HCT116 (cell line): Measurements from ENCODE around the gene ZBTB34. TPM values are rescaled to one million over a fixed set of nuclear protein-coding genes. Genes with fewer than 3 reads are reported as not detected.

Experiments
- ATAC-seq: fragments of 200-7000 bp; cut with Tn5 transposase; 2 replicates; pipeline ENCODE4 v1.9.1; 2020; ENCODE audit warnings: mild to moderate bottlenecking, moderate library complexity
- BruUV-seq: library from RNA; stranded (reverse); fragments of 400-500 nt; replicated peaks from 2 replicates; lab custom pipeline; 2021; lab: Mats Ljungman, UMichigan
- CTCF ChIA-PET: fragments of 300-600 bp; sonication (Branson Sonifier 250); formaldehyde crosslinking; loops from one replicate; lab custom pipeline; 2021; ENCODE audit warnings: antibody characterized with exemption; lab: Charles Lee
- POLR2A ChIA-PET: fragments of 300-600, 350-600 bp; sonication (Branson Sonifier 250); formaldehyde crosslinking; loops from one replicate; lab custom pipeline; 2021; ENCODE audit warnings: antibody characterized with exemption; lab: Charles Lee
- RAD21 ChIA-PET, 2 experiments: fragments of 300-600 bp; sonication (Branson Sonifier 250); formaldehyde crosslinking; loops; one replicate each; lab custom pipeline; 2023; ENCODE audit warnings: low total read pairs in 2 of 2; ENCODE audit not compliant: uncharacterized antibody in 2 of 2, unreplicated experiment in 2 of 2, low non-redundant PET in 1 of 2; lab: Charles Lee
- DNase-seq: peaks from one replicate; pipeline ENCODE4 v3.0.0-alpha.2; 2010; ENCODE audit warnings: low read depth, low spot score
- H2AFZ ChIP-seq: fragments of 200-600 bp; shearing (Covaris generic), sonication (generic); 2 replicates; pipeline ENCODE4 v1.6.1; 2017; ENCODE audit warnings: low read depth, mixed run types, mixed read lengths, antibody characterized with exemption, low read length; ENCODE audit not compliant: poor library complexity, severe bottlenecking
- H3K27ac ChIP-seq: 2 replicates; pipeline ENCODE4 v1.5.1; 2012; ENCODE audit warnings: low read depth, low read length
- H3K27me3 ChIP-seq: fragments of 200-600 bp; sonication (generic); 2 replicates; pipeline ENCODE4 v1.6.1; 2016; ENCODE audit warnings: mixed run types, low read length, mixed read lengths; ENCODE audit not compliant: insufficient read depth
- H3K36me3 ChIP-seq, 2 experiments: fragments of 200-500 bp in 1 of 2; fragments of 200-600 bp in 1 of 2; sonication (Bioruptor generic) in 1 of 2; sonication (generic) in 1 of 2; 2 replicates each; pipeline versions ENCODE4 v1.5.1 to v1.6.1; 2014 to 2016; ENCODE audit warnings: low read length in 2 of 2, inconsistent platforms in 1 of 2, mixed read lengths in 1 of 2, mixed run types in 1 of 2; ENCODE audit not compliant: insufficient read depth in 2 of 2, control insufficient read depth in 1 of 2
- H3K4me1 ChIP-seq, 2 experiments: fragments of 200-600 bp in 1 of 2; sonication (generic) in 1 of 2; 2 replicates each; pipeline versions ENCODE4 v1.5.1 to v1.6.1; 2012 to 2017; ENCODE audit warnings: low read length in 2 of 2, inconsistent platforms in 1 of 2, mild to moderate bottlenecking in 1 of 2, mixed read lengths in 1 of 2, mixed run types in 1 of 2, moderate library complexity in 1 of 2; ENCODE audit not compliant: insufficient read depth in 2 of 2, control insufficient read depth in 1 of 2
- H3K4me2 ChIP-seq: fragments of 200-600 bp; sonication (generic); 2 replicates; pipeline ENCODE4 v1.6.1; 2017; ENCODE audit warnings: mixed run types, low read length, mixed read lengths
- H3K4me3 ChIP-seq, 2 experiments: fragments of 200-600 bp in 1 of 2; sonication (generic) in 1 of 2; replicated peaks in 1 of 2; 2 replicates each; pipeline ENCODE4 v1.5.1; 2011 to 2016; ENCODE audit warnings: low read length in 2 of 2, control low read depth in 1 of 2, low read depth in 1 of 2, mild to moderate bottlenecking in 1 of 2, mixed read lengths in 1 of 2, mixed run types in 1 of 2
- H3K79me2 ChIP-seq: fragments of 200-600 bp; sonication (generic); 2 replicates; pipeline ENCODE4 v1.6.1; 2017; ENCODE audit warnings: mild to moderate bottlenecking, mixed run types, low read length, moderate library complexity, mixed read lengths; ENCODE audit not compliant: insufficient read depth
- H3K9ac ChIP-seq: fragments of 200-600 bp; sonication (generic); 2 replicates; pipeline ENCODE4 v1.6.1; 2016; ENCODE audit warnings: low read length, mixed read lengths
- H3K9me2 ChIP-seq: fragments of 200-600 bp; sonication (generic), shearing (Covaris generic); 2 replicates; pipeline ENCODE4 v1.6.1; 2017; ENCODE audit warnings: mixed run types, mild to moderate bottlenecking, moderate library complexity; ENCODE audit not compliant: insufficient read depth
- H3K9me3 ChIP-seq, 2 experiments: fragments of 200-500 bp in 1 of 2; fragments of 200-600 bp in 1 of 2; sonication (Bioruptor generic) in 1 of 2; sonication (generic) in 1 of 2; 2 replicates each; pipeline ENCODE4 v1.6.1; 2014 to 2017; ENCODE audit warnings: low read length in 2 of 2, mixed read lengths in 2 of 2, inconsistent platforms in 1 of 2, low read depth in 1 of 2, mild to moderate bottlenecking in 1 of 2, mixed run types in 1 of 2, moderate library complexity in 1 of 2; ENCODE audit not compliant: control insufficient read depth in 1 of 2, insufficient read depth in 1 of 2
- H4K20me1 ChIP-seq: fragments of 200-600 bp; sonication (generic), shearing (Covaris generic); 2 replicates; pipeline ENCODE4 v1.6.1; 2017; ENCODE audit warnings: mixed run types, mild to moderate bottlenecking, moderate library complexity; ENCODE audit not compliant: insufficient read depth
- CBX3 ChIP-seq: IDR thresholded peaks from 2 replicates; pipeline ENCODE4 v1.6.1; 2012; ENCODE audit warnings: low read depth
- CEBPB ChIP-seq: IDR thresholded peaks from 2 replicates; pipeline ENCODE4 v1.6.1; 2012; ENCODE audit warnings: low read depth
- EGR1 ChIP-seq: IDR thresholded peaks from 2 replicates; pipeline ENCODE4 v1.6.1; 2012; ENCODE audit warnings: low read depth
- ELF1 ChIP-seq: IDR thresholded peaks from 2 replicates; pipeline ENCODE4 v1.6.1; 2012; ENCODE audit warnings: low read depth, borderline replicate concordance
- EZH2 ChIP-seq: fragments of 200-600 bp; sonication (generic); IDR thresholded peaks from 2 replicates; pipeline ENCODE4 v1.6.1; 2017; ENCODE audit warnings: antibody characterized with exemption, mixed run types
- EZH2phosphoT487 ChIP-seq: fragments of 200-600 bp; IDR thresholded peaks from 2 replicates; pipeline ENCODE4 v1.6.1; 2018; ENCODE audit warnings: antibody characterized with exemption, borderline replicate concordance
- FOSL1 ChIP-seq: IDR thresholded peaks from 2 replicates; pipeline ENCODE4 v1.6.1; 2012; ENCODE audit warnings: low read depth
- JUND ChIP-seq: IDR thresholded peaks from 2 replicates; pipeline ENCODE4 v1.6.1; 2012
- POLR2A ChIP-seq: IDR thresholded peaks from 2 replicates; pipeline ENCODE4 v1.7.0; 2011; ENCODE audit warnings: borderline replicate concordance; ENCODE audit not compliant: insufficient read depth, insufficient read length; ENCODE audit errors: extremely low read depth
- RAD21 ChIP-seq: IDR thresholded peaks from 2 replicates; pipeline ENCODE4 v1.6.1; 2012; ENCODE audit warnings: low read depth, mild to moderate bottlenecking
- SIN3A ChIP-seq: IDR thresholded peaks from 2 replicates; pipeline ENCODE4 v1.6.1; 2012; ENCODE audit warnings: low read depth
- SRF ChIP-seq: IDR thresholded peaks from 2 replicates; pipeline ENCODE4 v1.6.1; 2012; ENCODE audit warnings: low read depth
- TCF7L2 ChIP-seq: IDR thresholded peaks from 2 replicates; pipeline ENCODE4 v1.7.0; 2011; ENCODE audit warnings: borderline replicate concordance, inconsistent platforms; ENCODE audit not compliant: insufficient read depth, insufficient read length; ENCODE audit errors: extremely low read depth
- ZFX ChIP-seq: fragments of 450-650 bp; IDR thresholded peaks from 2 replicates; pipeline ENCODE4 v1.6.1; 2017
- intact Hi-C: fragments of 100-400 bp; cut with micrococcal nuclease; formaldehyde crosslinking; loops from 2 replicates; pipeline ENCODE4 v1.10.0; 2022
- total RNA-seq: library from RNA; stranded (reverse); gene quantifications from one replicate; pipeline ENCODE4 v1.2.1, GENCODE V29; 2021; ENCODE audit not compliant: unreplicated experiment
- TF ChIP-seq, protein P1 (sequence below): IDR thresholded peaks from 2 replicates; pipeline ENCODE4 v1.6.1; 2012
- TF ChIP-seq, protein P2 (sequence below): IDR thresholded peaks from 2 replicates; pipeline ENCODE4 v1.6.1; 2011; ENCODE audit warnings: mild to moderate bottlenecking, low read length, moderate library complexity; ENCODE audit not compliant: insufficient replicate concordance; ENCODE audit errors: extremely low read depth

ZBTB34 gene
- total RNA-seq, 1 experiment from 2014 or later = 5.6 TPM

DNA sequence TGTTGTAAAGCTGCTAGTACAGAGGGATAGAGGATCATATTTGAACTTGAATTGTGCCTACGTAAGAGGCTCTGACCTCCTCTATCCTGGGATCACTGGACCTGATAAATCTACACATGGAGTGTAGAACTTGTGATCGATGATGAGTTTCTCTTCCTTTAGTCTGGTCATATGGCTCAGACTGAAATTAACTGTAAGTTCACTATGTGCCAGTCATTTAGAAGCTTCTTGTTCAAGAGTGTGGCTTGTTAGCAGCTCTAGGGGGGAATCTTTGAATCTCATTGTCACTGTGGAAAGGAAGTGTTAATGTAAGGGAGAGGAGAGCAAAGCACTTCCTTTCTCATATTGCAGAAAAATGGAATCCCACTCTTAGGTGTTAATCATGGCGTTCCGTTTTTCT, 12.1 kb downstream of the ZBTB34 start:
- Histone ChIP-seq H3K9me3 (no peaks in the 10 kb centered on the region), H3K79me2 (peaks cover 46% of the 10 kb centered on the region), H3K4me1 (0 out of 4 replicates have a peak, but pooled peaks cover 0 to 5% of the 10 kb centered on the region in 2 experiments), H3K9ac (no peak overlapping the region), H3K4me2 (no peak overlapping the region), H3K27me3 (no peaks in the 10 kb centered on the region), H3K9me2 (no peaks in the 10 kb centered on the region), H3K4me3 (no peak overlapping the region), H2AFZ (no peak overlapping the region), H3K36me3 (no peaks in the 10 kb centered on the region), H3K27ac (no peak overlapping the region), H4K20me1 (no peaks in the 10 kb centered on the region)
- POLR2A ChIA-PET = no interaction called here
- intact Hi-C loops = no loop called here
- TF ChIP-seq EZH2phosphoT487 = no peak
- no peak for TF ChIP-seq POLR2A
- TF ChIP-seq CEBPB = no peak
- TF ChIP-seq EZH2 = no peak
- TF ChIP-seq, protein P1, sequence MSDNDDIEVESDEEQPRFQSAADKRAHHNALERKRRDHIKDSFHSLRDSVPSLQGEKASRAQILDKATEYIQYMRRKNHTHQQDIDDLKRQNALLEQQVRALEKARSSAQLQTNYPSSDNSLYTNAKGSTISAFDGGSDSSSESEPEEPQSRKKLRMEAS = no peak
- TF ChIP-seq SRF = no peak
- TF ChIP-seq ELF1 = no peak
- TF ChIP-seq EGR1 = no peak
- no peak for TF ChIP-seq ZFX
- TF ChIP-seq TCF7L2 = no peak
- TF ChIP-seq RAD21 = no peak
- no peak for TF ChIP-seq JUND
- TF ChIP-seq, protein P2, sequence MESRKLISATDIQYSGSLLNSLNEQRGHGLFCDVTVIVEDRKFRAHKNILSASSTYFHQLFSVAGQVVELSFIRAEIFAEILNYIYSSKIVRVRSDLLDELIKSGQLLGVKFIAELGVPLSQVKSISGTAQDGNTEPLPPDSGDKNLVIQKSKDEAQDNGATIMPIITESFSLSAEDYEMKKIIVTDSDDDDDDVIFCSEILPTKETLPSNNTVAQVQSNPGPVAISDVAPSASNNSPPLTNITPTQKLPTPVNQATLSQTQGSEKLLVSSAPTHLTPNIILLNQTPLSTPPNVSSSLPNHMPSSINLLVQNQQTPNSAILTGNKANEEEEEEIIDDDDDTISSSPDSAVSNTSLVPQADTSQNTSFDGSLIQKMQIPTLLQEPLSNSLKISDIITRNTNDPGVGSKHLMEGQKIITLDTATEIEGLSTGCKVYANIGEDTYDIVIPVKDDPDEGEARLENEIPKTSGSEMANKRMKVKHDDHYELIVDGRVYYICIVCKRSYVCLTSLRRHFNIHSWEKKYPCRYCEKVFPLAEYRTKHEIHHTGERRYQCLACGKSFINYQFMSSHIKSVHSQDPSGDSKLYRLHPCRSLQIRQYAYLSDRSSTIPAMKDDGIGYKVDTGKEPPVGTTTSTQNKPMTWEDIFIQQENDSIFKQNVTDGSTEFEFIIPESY = no peak
- no peak for TF ChIP-seq CBX3
- no peak for TF ChIP-seq FOSL1
- no peak for TF ChIP-seq SIN3A
- no peak for ATAC-seq
- no peak for DNase-seq
- RAD21 ChIA-PET = no interaction called here
- CTCF ChIA-PET = no interaction called here
- BruUV-seq = no TSS peak
